ENCODE data around the gene DTNBP1.

GRCh38 chr6:15619330-15619729, 43.5 kb downstream of the DTNBP1 start:
- no peak for TF ChIP-seq CTCF (conservative IDR thresholded peaks at IDR 0.05; ENCODE audit: low read depth, low read length)
- TF ChIP-seq EZH2 (IDR thresholded peaks at IDR 0.05; ENCODE audit: borderline replicate concordance, low read depth, low read length, poor library complexity, severe bottlenecking) = no peak

Measured in A673 (cell line).